Keratinocyte (primary cell): Measurements from ENCODE around the gene LCOR. TPM values are rescaled to one million over a fixed set of nuclear protein-coding genes. Genes with fewer than 3 reads are reported as not detected.

ENCODE experiments used
- DNase-seq: peaks from one replicate; pipeline ENCODE4 v3.0.0-alpha.2; 2011; ENCODE audit warnings: low read depth, missing footprints, low spot score
- FAIRE-seq: peaks from 2 replicates; lab custom pipeline; 2011; peaks lifted over from hg19 to GRCh38; lab: Jason Lieb, UNC
- H2AFZ ChIP-seq: 2 replicates; pipeline ENCODE4 v1.6.0; 2012; ENCODE audit warnings: low read length, control low read depth, inconsistent platforms; ENCODE audit not compliant: control insufficient read depth
- H3K27ac ChIP-seq: 2 replicates; pipeline ENCODE4 v1.5.1; 2011; ENCODE audit warnings: low read length; ENCODE audit not compliant: control insufficient read depth, insufficient read depth
- H3K27me3 ChIP-seq: 3 replicates; pipeline ENCODE4 v1.6.0; 2011; ENCODE audit warnings: low read length; ENCODE audit not compliant: control insufficient read depth, insufficient read depth; ENCODE audit errors: extremely low read depth
- H3K36me3 ChIP-seq, 2 experiments: 2 replicates in 1 of 2; 3 replicates in 1 of 2; pipeline ENCODE4 v1.5.1; 2011; ENCODE audit warnings: low read length in 2 of 2, mild to moderate bottlenecking in 1 of 2; ENCODE audit not compliant: control insufficient read depth in 2 of 2, insufficient read depth in 2 of 2; ENCODE audit errors: extremely low read depth in 1 of 2
- H3K4me1 ChIP-seq: 3 replicates; pipeline ENCODE4 v1.5.1; 2011; ENCODE audit warnings: low read length; ENCODE audit not compliant: control insufficient read depth, insufficient read depth; ENCODE audit errors: extremely low read depth
- H3K4me2 ChIP-seq: 3 replicates; pipeline ENCODE4 v1.6.0; 2011; ENCODE audit warnings: low read depth, low read length; ENCODE audit not compliant: control insufficient read depth, insufficient read depth; ENCODE audit errors: extremely low read depth
- H3K4me3 ChIP-seq, 3 experiments: fragments of 200-600 bp in 1 of 3; sonication (generic) in 1 of 3; 2 replicates in 2 of 3; 3 replicates in 1 of 3; pipeline ENCODE4 v1.5.1; 2011 to 2016; ENCODE audit warnings: low read length in 3 of 3, mild to moderate bottlenecking in 3 of 3, control low read depth in 2 of 3, inconsistent platforms in 1 of 3, low read depth in 1 of 3, mixed read lengths in 1 of 3, mixed run types in 1 of 3, moderate library complexity in 1 of 3; ENCODE audit not compliant: control insufficient read depth in 2 of 3, insufficient read depth in 2 of 3; ENCODE audit errors: extremely low read depth in 1 of 3
- H3K79me2 ChIP-seq: 2 replicates; pipeline ENCODE4 v1.6.0; 2012; ENCODE audit warnings: low read length; ENCODE audit not compliant: control insufficient read depth, insufficient read depth
- H3K9ac ChIP-seq: 3 replicates; pipeline ENCODE4 v1.6.0; 2011; ENCODE audit warnings: low read length; ENCODE audit not compliant: control insufficient read depth, insufficient read depth; ENCODE audit errors: extremely low read depth
- H3K9me1 ChIP-seq: 3 replicates; pipeline ENCODE4 v1.6.0; 2011; ENCODE audit warnings: low read length; ENCODE audit not compliant: control insufficient read depth, insufficient read depth; ENCODE audit errors: extremely low read depth
- H3K9me3 ChIP-seq: 2 replicates; pipeline ENCODE4 v1.5.1; 2012; ENCODE audit warnings: low read depth, low read length; ENCODE audit not compliant: control insufficient read depth
- H4K20me1 ChIP-seq: 3 replicates; pipeline ENCODE4 v1.6.0; 2011; ENCODE audit warnings: low read length; ENCODE audit not compliant: control insufficient read depth, insufficient read depth; ENCODE audit errors: extremely low read depth
- CTCF ChIP-seq, 3 experiments: IDR thresholded peaks in 1 of 3; conservative IDR thresholded peaks in 1 of 3; optimal IDR thresholded peaks in 1 of 3; 2 replicates in 2 of 3; 3 replicates in 1 of 3; pipeline versions ENCODE3 to v1.5.1; 2011; ENCODE audit warnings: low read length in 3 of 3, mild to moderate bottlenecking in 3 of 3, moderate library complexity in 2 of 3, control low read depth in 1 of 3, inconsistent platforms in 1 of 3; ENCODE audit not compliant: insufficient read depth in 2 of 3; ENCODE audit errors: extremely low read depth in 1 of 3
- EZH2 ChIP-seq: IDR thresholded peaks from one replicate; pipeline ENCODE4 v1.6.1; 2012; ENCODE audit warnings: inconsistent platforms, mild to moderate bottlenecking, low read length, moderate library complexity
- dilution Hi-C: fragments of 300-500 bp; cut with MboI; formaldehyde crosslinking; loops from one replicate; pipeline ENCODE4 v1.7.0; 2020; ENCODE audit warnings: low sequenced_read_pairs; ENCODE audit not compliant: extremely low pct_ligation_motif_present
- polyA plus RNA-seq, 5 experiments: library from polyadenylated mRNA; depleted of rRNA in 3 of 5; stranded (reverse) in 3 of 5; stranded (forward) in 1 of 5; unstranded in 1 of 5; fragments of >200 nt; gene quantifications; 1 replicate in 1 of 5; 2 replicates in 3 of 5; 3 replicates in 1 of 5; pipeline versions ENCODE4 v1.2.1 to v1.2.3, GENCODE V29; 2011 to 2012; ENCODE audit warnings: missing spikeins in 2 of 5, low read depth in 1 of 5, low replicate concordance in 1 of 5

LCOR gene
- polyA plus RNA-seq, 1 donor (not counting 4 experiments of a cell fraction or from before 2014, with no cell fraction given): 11.4 TPM

DNA sequence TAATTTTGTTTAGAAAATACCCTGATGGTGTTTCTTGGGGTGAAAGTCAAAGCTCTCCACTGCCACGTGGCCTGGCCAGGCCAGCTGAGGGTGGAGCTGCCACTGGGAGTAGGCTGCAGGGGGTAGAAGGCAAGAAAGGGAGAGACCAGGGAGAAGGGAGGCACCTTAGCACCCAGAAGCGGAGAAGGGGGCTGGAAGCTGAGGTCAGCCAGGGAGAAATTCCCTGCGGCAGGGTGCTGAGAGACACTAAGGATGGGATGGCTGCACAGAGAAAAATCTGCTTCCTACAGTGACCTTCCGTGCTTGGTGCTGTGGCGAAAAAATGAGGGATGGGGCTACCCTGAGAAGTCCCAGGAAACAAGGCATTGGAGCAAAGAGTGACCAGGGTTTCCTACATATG is 210.0 kb downstream of the LCOR start:
- peaks cover 5% of the 10 kb centered on the region for H3K4me1 ChIP-seq
- no peaks in the 10 kb centered on the region for H4K20me1 ChIP-seq
- H2AFZ ChIP-seq: no peak overlapping the region
- H3K27ac ChIP-seq: no peak overlapping the region
- no peak for TF ChIP-seq EZH2
- TF ChIP-seq CTCF (optimal IDR thresholded peaks at IDR 0.05 in 1 of 3, IDR thresholded peaks at IDR 0.05 in 1 of 3, conservative IDR thresholded peaks at IDR 0.05 in 1 of 3; ENCODE audit: extremely low read depth in 1 of 3, insufficient read depth in 2 of 3, low read length in 3 of 3): no peak
- H3K9ac ChIP-seq: no peak overlapping the region
- FAIRE-seq (no peak), DNase-seq (no peak)
- no peaks in the 10 kb centered on the region for H3K79me2 ChIP-seq
- peaks cover 10% of the 10 kb centered on the region for H3K27me3 ChIP-seq
- H3K36me3 ChIP-seq: no peaks in the 10 kb centered on the region
- dilution Hi-C loops: no loop called here
- no peak overlapping the region for H3K4me2 ChIP-seq
- H3K9me3 ChIP-seq: no peaks in the 10 kb centered on the region
- H3K9me1 ChIP-seq: no peaks in the 10 kb centered on the region
- no peak overlapping the region for H3K4me3 ChIP-seq

GRCh38 chr10:97042716-97043562 is 210.8 kb downstream of the LCOR start:
- dilution Hi-C loops: no loop called here
- DNase-seq: no peak
- Histone ChIP-seq H3K9me3 (no peaks in the 10 kb centered on the region), H3K27ac (no peak overlapping the region), H3K27me3 (peaks cover 6% of the 10 kb centered on the region), H3K4me1 (no peaks in the 10 kb centered on the region), H4K20me1 (no peaks in the 10 kb centered on the region), H3K79me2 (no peaks in the 10 kb centered on the region), H3K4me2 (no peak overlapping the region), H3K36me3 (no peaks in the 10 kb centered on the region), H3K9me1 (no peaks in the 10 kb centered on the region), H3K4me3 (no peak overlapping the region), H2AFZ (no peak overlapping the region), H3K9ac (no peak overlapping the region)
- TF ChIP-seq CTCF (optimal IDR thresholded peaks at IDR 0.05 in 1 of 3, IDR thresholded peaks at IDR 0.05 in 1 of 3, conservative IDR thresholded peaks at IDR 0.05 in 1 of 3; ENCODE audit: extremely low read depth in 1 of 3, insufficient read depth in 2 of 3, low read length in 3 of 3) (no peak), EZH2 (no peak)
- FAIRE-seq: no peak
